ENCODE measurements around the gene RFT1.

DNA sequence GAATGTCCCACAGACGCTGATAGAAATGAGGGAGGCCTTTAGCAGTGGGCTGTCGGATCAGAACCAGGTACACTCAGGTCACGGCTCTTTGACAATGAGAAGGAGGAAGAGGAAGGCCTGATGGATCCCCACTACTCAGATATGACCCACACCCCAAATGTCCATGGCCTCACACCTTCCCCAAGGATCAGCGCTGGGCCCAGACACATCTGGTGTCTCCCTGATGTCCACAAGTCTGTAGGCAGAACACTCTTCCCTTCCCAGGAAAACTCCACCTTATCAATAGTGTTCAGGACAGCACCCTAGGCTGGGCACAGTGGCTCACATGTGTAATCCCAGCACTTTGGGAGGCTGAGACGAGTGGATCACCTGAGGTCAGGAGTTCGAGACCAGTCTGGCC, 51.1 kb downstream of the RFT1 start:
- TF ChIP-seq CTCF (IDR thresholded peaks at IDR 0.05) (no peak), POLR2AphosphoS5 (IDR thresholded peaks at IDR 0.05) (no peak), POLR2A (IDR thresholded peaks at IDR 0.05; ENCODE audit: low read depth) (no peak)

Measured in esophagus muscularis mucosa (tissue), 3 donors.